Umbilical cord (tissue), 2 donors: Measurements from ENCODE around the gene CRACR2B. TPM values are rescaled to one million over a fixed set of nuclear protein-coding genes. Genes with fewer than 3 reads are reported as not detected.

Experiments used
- DNase-seq: peaks from one replicate; pipeline ENCODE4 v3.0.0-alpha.2; 2015; ENCODE audit warnings: low spot score
- total RNA-seq: library from RNA; depleted of rRNA; stranded (reverse); fragments of >200 nt; gene quantifications from one replicate; pipeline ENCODE4 v1.2.3, GENCODE V29; 2014; ENCODE audit warnings: low replicate concordance; ENCODE audit not compliant: insufficient read depth

Gene CRACR2B
- total RNA-seq, 1 donor from 2014 or later: 3.1 TPM

DNA sequence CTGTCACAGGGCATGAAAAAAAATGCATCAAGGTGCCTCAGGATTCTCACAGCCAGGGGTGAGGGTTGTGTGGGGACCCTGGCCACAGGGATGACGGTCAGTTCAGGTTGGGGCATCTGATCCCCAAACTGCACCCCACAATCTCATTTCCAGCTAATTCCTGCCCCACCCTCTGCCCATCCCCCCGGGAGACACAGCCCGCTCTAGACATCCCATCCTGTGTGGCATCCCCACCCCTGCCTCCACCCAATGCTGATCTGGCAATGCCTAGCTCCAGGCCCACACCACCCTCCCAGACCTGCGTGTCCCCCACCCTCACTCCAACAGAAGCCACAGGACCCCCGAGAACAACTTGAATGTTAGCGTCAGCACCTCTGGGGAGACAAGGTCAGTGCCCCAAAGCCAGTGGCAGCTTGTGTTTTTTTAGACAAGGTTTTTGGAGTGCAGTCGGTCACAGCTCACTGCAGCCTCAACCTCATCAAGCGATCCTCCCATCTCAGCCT lies 40.2 kb downstream of the CRACR2B start:
- no peak for DNase-seq

DNA sequence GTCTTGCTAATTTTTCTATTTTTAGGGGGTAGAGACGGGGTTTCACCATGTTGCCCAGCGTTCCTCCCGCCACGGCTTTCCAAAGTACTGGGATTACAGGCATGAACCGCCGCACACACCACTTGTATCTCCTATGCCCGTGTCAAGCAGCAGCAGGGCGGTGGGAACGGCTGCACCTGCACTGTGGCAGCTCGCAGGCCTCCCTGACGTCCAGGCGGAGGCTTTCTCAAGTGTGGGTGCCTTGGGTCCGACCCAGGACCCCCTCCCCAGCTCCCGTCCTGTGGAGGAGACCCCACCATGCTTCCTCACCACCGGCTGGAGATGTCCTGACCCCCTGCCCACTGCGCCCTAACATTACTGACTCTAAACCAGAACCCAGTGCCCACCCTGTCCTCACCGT lies 40.7 kb downstream of the CRACR2B start:
- DNase-seq: no peak

DNA sequence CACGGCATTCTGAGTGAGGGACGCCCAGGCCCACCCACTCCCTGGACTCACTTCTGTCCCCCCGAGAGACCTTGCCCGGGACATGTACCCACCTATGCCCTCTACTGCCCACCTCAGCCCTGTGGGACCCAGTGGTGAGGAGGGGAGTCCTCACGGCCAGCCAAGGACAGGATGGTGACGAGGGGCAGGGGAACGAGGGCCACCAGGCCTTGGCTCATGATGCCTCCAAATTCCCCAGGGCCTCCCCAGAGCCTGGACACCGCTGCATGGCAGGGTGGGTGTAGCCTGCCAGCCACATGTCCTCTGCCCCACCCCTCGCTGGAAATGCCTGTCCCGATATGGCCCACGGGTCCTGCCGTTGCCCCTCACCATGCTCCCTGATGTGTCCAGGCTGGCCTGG lies 41.1 kb downstream of the CRACR2B start:
- no peak for DNase-seq

DNA sequence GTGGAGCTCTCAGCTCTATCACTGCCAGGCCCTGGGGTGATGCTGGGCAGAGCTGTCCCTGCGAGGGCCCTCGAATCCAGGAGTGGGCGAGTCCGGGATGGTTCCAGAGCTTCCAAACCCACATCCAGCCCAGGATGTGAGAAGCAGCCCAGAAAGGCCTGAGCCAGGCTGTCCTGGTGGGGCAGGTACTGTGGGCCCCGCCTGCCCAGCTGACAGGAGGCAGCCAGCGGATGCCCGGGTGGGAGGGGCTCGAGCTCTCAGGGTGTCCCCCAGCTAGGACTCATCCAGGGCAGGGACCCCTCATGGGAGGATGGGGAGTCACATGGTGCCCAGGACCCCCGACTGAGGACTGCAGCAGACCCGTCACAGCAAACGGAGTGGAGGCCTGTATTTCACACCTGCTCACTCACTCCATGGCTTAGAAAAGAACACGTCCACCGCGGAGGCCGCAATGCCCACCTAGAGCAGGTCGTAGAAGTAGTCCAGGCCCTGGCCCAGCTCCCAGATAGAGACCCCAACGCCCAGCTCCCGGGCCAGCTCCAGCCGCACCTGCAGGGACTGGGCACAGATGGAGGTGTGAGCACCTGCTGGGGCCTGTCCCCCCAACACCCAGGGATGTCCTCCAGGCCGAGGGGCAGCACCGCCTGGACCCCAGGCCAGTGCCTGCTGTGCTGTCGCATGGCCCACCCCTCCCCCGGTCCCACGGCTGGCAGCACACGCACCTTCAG lies 41.8 kb downstream of the CRACR2B start:
- DNase-seq: no peak

DNA sequence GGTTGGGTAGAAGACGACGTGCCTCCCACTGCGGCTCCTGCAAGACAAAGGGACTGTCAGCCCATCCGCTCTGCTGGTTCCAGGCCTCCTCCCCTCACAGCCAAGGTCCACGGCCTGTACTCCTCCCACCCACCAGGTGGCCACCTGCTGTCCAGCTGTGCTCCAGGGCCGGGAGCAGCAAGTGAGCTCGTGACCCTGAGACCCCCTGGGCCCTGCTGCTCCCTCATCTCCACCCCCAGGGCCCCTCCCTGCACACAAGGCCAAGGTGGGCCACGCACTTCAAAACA lies 42.4 kb downstream of the CRACR2B start:
- no peak for DNase-seq

DNA sequence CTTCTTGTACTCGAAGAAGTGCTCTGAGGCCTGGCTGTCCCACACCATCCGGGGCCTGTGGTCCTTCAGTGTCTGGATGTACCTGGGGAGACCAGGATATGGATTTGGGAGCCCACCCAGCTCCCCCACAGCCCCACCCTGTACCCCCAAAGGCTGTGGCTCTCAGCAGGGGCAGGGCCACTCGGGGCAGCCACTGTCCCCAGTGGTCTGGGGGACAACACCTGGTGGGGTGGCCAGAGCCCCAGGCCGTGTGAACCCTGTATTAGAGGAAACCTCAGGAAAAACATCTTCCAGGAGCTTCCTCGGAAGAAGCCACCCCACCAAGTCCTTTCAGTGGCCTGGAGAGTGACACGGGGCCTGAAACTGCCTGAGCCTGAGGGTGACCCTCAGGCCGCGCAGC lies 42.7 kb downstream of the CRACR2B start:
- DNase-seq: no peak

DNA sequence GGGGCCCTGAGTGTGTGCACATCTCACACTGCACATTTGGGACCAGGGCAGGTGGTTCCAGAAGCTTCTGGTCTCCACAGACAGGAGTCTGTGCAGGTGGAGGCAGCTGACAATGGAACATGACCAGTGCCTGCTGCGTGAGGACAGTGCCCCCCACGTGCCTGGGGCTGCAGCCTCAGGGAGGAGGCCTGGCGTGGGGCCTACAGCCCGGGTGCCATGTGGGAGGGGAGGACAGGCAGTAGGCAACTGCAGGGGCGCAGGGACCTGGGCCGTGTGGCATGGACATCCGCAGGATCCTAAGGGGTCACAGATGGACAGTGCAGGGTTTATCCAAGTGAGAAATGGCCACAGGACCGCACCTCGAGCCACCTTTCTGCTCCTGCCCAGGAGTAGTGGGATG lies 43.8 kb downstream of the CRACR2B start:
- no peak for DNase-seq

DNA sequence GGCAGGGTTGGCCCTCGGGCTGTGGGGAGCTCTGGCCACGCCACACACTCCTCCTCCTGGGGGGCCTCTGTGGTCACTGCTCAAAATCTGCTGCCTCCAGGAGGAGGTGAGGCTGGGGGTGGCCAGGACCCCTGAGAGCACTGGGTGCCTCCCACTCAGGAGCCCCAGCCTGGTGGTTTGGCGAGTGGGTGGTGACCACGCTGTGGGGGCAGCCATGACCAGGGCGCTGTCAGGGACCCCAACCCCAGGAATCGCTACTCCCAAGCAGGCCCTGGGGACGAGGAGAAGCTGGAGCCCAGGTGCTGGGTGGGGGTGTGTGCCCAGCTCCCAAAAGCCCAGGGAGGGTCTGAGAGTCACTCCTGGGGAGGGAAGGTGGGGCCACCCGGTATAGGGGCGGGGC lies 45.1 kb downstream of the CRACR2B start:
- DNase-seq: no peak

DNA sequence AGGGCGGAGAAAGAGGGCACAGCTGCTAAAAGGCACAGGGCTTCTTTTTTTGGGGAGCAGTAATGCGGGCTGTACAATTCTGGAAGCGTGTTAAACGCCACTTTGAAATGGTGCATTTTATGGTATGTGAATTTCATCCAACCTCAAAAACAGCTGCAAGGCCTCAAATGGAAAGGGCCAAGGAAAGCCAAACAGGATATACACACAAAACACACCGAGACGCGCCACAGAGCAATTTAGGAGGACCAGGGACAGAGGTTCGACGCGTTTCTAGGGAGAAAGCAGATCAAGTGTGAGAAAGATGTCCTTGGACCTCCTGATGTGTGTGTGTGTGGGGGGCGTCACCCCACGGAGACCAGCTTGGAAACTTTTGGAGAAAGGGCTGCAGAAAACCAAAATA lies 46.0 kb downstream of the CRACR2B start:
- DNase-seq: no peak

DNA sequence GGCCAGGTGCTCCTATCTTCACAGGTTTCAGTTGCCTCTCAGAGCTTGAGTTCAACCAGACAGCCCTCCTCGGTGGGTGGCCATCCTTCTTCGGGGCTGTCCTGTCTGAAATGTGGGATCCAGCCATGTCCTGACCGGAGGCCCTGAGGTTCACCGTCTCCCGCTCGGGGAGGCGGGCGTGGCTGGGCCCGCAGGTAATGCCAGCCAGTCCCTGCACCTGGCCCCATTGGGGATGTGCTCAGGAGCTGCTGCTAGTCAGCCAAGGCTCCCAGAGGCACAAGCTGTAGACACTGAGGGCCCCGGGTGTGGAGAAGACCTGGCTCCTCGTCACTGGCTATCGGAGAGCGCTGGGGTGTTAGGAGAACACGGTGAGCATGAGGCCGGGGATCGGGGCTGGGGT lies 47.5 kb downstream of the CRACR2B start:
- DNase-seq: no peak

DNA sequence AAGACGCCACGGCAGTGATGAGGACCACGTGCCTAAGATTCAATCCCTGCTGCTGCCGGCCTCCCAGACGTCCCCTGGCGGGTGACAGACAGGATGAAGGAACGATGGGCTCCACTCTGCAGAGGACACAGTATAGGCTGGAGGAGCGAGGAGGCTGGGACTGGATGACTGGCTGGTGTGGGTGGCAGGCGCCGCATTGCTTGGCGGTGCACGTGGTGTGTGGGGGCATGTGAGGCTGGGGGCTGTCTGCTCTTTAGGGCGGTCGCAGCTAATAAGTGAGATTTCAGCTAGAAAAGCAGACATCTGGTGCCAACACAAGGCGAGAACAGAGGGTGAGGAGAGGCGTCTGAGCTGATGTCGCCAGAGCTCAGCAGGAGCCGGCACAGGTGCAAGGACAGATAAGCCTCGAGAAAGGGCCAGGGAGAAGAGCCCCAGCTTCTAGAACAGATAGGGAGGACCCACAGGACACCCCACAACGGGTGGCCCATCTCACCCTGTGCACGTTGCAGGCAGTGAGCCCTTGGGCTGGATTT lies 48.1 kb downstream of the CRACR2B start:
- DNase-seq: no peak

DNA sequence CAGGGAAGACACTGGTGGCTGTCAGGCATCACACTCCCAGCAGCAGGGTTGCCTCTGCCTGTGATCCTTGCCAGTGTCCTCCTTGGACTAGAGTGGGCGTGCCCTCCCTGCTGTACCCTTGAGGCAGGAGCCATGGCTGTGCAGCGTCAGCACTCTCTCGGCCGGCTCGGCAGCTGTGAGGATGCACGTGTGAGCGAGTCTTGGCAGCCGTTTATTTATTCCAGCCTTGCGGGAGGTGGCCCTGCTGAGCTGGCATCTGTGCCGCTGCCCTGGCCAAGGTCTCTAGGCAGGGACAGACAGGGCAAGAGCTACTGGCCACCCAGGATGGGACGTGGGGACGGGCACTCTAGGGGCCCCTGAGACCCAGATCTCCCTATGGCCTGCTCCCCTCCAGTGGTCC lies 48.8 kb downstream of the CRACR2B start:
- no peak for DNase-seq

DNA sequence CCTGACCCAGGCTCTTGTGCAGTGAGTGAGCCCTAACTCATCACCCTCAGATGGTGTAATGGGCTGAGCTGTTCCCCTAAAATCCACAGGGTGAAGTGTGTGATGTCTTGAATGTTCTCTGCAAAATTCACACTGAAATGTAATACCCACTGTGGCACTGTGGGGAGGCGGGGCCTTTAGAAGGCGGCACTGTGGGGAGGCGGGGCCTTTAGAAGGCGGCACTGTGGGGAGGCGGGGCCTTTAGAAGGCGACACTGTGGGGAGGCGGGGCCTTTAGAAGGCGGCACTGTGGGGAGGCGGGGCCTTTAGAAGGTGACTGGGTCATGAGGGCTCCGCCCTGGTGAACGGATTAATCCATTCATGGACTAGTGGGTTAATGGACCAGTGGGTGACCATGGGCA lies 49.8 kb downstream of the CRACR2B start:
- DNase-seq: no peak

DNA sequence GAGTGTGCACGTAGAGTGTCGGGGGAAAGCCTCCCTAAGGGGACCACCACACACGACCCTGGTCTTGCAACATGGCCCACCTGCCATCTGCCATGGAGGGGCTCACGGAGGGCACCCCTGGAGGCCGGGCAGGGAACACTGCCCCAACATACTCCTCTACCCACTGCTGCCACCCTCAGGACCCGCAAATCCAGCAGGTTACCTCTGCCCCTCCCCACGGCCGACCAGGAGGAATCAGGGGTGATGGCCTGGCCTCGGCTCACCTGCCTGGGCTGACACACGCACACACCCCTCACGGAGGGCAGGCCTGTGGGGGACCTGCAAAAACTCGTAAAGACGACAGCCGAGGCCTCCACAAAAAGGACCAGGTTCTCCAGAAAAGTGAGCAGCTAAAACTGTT lies 52.7 kb downstream of the CRACR2B start:
- DNase-seq: no peak

Other genes with a start within 250 kb of the CRACR2B start
- gene IRF7, start 212.0 kb upstream of the CRACR2B start, total RNA-seq: 16.6 TPM
- not detected for gene CDHR5, start 203.0 kb upstream of the CRACR2B start, total RNA-seq
- not detected for gene SCT, start 200.7 kb upstream of the CRACR2B start, total RNA-seq
- gene DRD4, start 190.7 kb upstream of the CRACR2B start, total RNA-seq: not detected
- gene DEAF1, start 132.7 kb upstream of the CRACR2B start, total RNA-seq: 54.9 TPM
- gene TMEM80, start 132.1 kb upstream of the CRACR2B start, total RNA-seq: 7.7 TPM
- gene EPS8L2, start 121.7 kb upstream of the CRACR2B start, total RNA-seq: 28.6 TPM
- gene TALDO1, start 80.5 kb upstream of the CRACR2B start, total RNA-seq: 76.1 TPM
- 26.2 TPM for gene GATD1, start 50.4 kb upstream of the CRACR2B start, total RNA-seq
- gene CEND1, start 37.8 kb upstream of the CRACR2B start, total RNA-seq: 1.4 TPM
- 2.2 TPM for gene SLC25A22, start 29.6 kb upstream of the CRACR2B start, total RNA-seq
- gene PIDD1, start 22.7 kb upstream of the CRACR2B start, total RNA-seq: 19.3 TPM
- 439 TPM for gene RPLP2, start 18.0 kb upstream of the CRACR2B start, total RNA-seq
- 6.7 TPM for gene PNPLA2, start 9.0 kb upstream of the CRACR2B start, total RNA-seq
- gene CD151, start 5.0 kb downstream of the CRACR2B start, total RNA-seq: 159 TPM
- 14.0 TPM for gene POLR2L, start 14.6 kb downstream of the CRACR2B start, total RNA-seq
- 43.8 TPM for gene TSPAN4, start 14.9 kb downstream of the CRACR2B start, total RNA-seq
- gene CHID1, start 82.9 kb downstream of the CRACR2B start, total RNA-seq: 69.6 TPM
- gene AP2A2, start 98.0 kb downstream of the CRACR2B start, total RNA-seq: 24.1 TPM
- 0.24 TPM for gene MUC6, start 208.8 kb downstream of the CRACR2B start, total RNA-seq
- gene MUC2, start 247.0 kb downstream of the CRACR2B start, total RNA-seq: under 0.01 TPM